NAMALWA (cell line): ENCODE results near the gene AGAP1.

ENCODE experiments used
- DNase-seq: peaks from one replicate; pipeline ENCODE4 v3.0.0-alpha.2; 2015; ENCODE audit warnings: low spot score

AGAP1 gene

GRCh38 chr2:235690082-235690808 lies 196.4 kb downstream of the AGAP1 start:
- DNase-seq: no peak

DNA sequence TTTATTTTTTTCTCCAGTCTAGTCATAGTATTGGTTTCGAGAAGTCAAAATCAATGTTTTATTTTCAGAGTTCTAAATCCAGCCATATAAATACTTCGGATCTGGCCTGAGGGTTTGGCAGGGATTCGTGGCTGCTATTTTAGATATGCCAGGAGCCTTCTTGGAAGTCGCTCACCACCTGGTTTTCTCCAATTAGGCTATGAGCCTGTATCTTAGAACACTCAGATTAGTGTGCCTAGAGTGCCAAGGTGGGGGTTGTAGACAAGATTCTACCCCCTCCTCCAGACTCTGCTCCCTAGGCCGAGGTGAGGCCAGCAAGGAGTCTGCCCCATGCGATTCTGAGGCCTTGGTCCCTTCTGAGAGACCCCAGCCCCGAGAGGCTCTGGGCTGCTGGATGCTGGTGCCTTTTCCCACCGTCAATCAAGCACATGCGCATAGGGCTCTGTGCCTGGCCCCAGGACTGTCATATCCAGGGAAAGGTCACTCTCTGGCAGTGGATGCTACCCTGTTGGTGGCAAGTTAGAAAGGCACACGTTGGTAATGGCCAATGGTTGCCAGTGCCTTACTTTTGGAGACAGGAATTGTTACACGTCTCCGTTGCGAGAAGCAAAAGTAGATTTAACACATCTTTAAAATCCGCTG lies 197.1 kb downstream of the AGAP1 start:
- no peak for DNase-seq

GRCh38 chr2:235692076-235692475 lies 198.2 kb downstream of the AGAP1 start:
- no peak for DNase-seq

DNA sequence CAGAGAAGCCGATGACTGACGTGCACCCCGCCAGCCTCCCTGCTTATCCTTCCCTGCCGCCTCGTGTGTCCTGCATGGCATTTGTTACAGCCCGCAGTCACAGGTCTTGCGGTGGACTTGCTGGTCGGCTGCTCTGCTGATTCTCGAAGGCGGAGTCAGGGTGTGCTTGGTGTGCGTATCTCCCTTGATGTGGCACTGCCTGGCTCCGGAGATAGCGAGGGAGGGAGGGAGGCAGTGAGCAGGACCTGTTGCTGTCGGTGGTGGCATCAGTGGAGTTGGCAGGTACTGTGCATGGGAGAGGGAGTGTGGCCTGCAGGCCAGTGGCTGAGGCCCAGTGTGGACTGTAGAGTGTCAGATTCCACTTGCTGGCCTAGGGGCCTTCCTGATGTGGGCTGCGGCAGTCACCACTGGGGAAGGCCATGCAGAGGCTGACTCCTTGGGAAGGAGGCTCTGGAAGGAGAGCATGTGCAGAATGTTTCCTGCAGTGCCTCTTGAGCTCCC lies 198.9 kb downstream of the AGAP1 start:
- no peak for DNase-seq

GRCh38 chr2:235693279-235693678 lies 199.4 kb downstream of the AGAP1 start:
- no peak for DNase-seq

DNA sequence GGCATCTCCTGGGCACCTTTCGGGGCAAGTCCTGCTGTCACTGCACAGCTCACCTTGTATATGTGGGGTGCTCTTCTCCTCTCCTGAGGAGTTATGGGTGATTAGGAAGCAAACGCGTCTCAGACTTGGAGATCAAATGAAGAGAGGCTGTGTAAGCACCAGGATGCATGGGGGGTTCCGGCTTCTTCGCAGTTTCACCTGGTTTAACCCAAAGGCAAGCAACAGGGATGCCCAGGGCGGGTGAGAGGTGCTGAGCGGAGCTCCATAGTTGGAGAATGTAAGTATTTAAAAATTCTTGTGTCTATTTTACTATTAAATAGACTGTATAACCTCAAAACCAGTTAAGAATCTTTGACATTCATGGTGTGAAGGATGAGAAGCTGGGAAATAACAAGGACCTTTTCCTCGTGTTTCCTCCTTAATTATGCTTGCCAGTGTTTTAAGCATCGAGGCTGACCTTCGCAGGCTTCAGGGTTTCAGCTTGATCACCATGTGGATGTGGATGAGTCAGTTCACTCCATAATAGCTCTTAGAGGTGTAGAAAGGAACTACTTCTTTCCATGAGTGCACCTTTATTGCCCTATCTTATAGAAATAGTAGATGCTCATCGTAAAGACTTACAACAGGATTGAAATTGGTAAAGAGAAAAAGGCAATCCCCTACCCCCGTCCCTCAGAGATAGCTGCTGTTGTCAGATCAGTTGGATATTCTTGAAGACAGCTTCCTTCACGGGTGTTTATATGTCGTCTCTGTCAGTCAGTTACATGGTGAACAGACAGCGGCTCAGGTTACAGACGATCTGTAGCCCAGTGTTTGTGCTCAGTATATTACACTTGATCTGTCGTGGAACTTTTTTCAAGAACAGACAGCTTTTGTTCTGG lies 201.1 kb downstream of the AGAP1 start:
- DNase-seq: no peak

DNA sequence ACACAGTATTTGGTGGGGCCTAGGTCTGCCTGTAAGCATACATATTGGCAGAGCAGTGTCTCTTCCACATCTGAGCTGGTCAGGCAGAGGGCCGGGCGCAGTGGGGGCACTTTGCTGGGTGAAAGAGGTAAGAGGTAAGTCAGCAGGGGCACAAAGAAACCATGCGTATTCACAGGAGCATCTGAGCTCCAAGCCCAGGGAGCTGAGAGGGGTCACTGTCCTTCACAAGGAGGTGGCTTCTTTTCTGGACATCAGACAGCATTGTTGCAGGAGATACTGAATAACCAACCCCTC lies 201.7 kb downstream of the AGAP1 start:
- no peak for DNase-seq

DNA sequence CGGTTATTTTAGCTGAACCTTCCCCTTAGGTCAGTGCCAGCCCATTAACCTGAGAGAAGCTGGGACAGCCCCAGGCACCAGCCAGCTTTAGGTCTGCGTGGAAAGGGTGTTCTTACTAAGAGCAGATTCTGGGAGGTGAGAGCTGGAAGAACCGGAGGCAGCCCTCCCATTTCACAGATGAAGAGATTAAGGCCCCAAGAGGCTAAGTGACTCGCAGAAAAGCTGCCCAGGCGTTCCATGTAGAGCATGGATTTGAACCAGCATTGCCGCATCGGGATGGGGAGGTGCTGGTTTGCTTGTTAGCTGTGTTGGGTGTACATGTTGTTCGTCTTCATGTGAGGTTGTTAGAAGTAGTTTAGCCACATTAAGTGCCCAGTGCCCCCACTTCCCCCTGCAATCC lies 203.2 kb downstream of the AGAP1 start:
- DNase-seq: no peak

- no peak for DNase-seq
Measured at GRCh38 chr2:235698028-235698427, 204.2 kb downstream of the AGAP1 start.

DNA sequence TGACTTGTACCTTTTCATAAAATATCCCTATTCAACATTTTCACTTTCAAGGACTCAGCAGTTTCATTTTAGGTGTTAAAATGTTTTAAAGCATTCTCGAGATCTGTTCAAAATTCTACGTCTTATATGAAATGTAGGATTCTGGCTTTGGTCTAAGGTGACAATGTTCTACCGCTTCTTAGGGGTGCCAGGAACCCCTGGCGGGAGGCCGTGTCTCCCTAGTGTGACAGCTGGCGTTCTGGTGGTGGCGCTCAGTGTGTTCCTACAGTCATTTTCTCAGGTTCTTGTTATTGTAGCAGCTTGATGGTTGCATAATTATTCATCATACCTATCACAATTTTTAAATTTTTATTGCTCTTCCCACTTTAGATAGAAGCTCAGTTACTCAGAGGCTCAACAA lies 204.6 kb downstream of the AGAP1 start:
- DNase-seq: no peak

GRCh38 chr2:235699576-235699975 lies 205.7 kb downstream of the AGAP1 start:
- DNase-seq: no peak

DNA sequence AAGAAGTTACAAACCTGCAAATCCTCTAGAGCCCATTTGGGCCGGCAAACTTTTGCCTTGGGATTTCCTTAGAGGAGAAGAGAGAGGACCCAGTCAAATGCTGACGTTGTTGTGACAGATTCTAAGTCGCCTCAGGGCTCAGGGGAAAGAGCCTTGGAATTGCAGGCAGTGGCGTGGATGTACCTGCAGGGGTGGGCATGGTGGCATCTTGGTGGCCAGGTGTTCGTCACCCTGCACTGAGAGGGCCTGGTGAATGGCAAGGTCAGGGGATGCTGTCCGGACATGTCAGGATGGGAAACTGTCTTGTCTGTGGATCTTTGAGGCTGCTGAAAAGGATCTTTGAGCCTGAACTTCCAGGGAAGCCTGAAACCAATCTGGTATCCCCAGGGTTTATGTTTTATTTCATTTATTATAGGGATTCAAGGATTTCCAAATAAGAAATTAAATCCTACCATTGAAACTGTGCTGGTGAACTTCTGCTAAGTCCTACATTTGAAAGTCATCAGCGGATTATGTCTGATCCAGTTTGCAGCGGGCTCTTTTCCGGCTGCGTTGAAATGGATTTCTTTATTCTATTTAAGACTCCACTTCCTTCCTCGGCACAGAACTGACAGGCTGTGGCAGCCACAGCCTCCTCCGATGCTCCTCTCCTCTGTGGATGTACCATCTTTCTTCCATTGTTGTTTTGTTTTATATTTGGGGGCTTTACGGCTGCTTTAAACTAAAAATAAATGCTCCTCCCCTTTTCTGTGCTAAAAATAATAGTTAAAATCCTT lies 207.6 kb downstream of the AGAP1 start:
- no peak for DNase-seq

DNA sequence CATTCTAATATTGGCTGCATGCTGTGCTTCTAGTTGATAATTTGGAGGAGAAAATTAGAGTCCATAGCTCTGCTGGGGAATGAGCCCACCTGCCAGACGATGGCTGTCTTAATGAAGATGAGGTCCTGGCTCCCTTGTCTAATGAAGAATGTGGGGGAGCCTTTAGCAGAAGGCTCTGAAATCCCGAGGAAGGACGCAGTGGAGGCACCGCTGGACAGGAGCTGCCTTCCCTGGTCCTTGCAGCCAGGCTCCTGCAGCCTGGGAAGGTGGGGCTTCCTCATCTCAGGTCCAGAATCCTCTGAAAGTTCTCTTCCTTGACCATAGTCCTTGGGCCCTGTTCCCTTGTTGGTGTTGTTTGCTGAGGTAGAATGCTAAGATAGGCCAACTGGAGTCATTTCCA lies 208.3 kb downstream of the AGAP1 start:
- DNase-seq: no peak

GRCh38 chr2:235703711-235704295 lies 210.0 kb downstream of the AGAP1 start:
- DNase-seq: no peak

DNA sequence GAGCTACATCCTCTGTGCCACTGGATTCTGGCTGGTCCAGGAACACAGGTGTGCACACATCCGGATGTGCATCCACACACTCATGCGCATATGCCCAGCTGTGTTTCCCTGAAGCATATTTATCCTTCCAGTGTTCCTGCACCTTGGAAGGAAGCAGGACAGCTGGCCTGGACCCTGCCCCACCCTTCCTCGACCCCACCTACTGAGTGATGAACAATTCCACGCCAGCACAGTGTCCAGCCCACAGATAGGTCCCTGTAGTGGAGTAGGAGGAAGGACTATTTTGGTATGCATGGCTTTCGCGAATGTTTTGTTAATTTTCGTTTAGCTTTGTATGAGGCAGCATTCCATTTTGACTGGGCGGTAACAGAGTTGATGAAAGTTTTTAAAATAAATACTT lies 211.5 kb downstream of the AGAP1 start:
- no peak for DNase-seq

DNA sequence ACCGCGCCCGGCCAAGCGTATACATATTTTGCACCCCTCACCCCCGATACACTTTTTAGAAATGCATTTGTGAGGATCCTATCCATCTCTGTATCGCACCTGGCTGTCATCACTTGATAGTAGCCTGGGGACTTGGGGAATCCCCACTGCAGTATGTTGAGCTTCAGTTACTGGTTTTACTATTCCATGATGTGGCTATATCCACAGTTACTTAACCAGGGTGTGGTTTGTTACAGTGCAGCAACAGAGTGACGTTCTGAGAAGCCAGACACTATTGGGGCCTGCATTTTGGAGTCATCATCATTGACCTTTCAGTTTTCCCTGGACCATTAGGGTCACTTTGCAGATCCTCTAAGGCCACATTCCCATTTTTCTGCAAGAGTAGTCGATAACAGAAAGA lies 212.7 kb downstream of the AGAP1 start:
- DNase-seq: no peak

DNA sequence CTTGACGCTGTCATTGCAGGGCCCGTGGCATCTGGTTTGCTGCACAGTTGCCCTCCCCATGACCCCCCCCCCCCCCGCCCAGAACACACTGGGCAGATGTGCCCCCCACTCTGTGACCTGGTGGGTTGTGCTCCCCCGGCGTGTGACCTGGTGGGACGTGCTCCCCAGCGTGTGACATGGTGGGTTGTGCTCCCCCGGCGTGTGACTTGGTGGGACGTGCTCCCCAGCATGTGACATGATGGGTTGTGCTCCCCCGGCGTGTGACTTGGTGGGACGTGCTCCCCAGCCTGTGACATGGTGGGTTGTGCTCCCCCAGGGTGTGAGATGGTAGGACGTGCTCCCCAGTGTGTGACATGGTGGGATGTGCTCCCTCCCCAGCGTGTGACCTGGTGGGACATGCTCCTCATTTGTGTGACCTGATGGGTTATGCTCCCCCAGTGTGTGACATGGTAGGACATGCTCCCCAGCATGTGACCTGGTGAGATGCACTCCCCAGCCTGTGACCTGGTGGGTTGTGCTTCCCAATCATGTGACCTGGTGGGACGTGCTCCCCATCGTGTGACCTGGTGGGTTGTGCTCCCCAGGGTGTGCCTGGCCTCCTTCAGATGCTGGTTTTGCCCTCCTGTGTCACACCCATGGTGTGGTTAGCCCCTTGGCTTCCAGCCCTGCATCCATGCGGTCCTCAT lies 213.7 kb downstream of the AGAP1 start:
- no peak for DNase-seq

DNA sequence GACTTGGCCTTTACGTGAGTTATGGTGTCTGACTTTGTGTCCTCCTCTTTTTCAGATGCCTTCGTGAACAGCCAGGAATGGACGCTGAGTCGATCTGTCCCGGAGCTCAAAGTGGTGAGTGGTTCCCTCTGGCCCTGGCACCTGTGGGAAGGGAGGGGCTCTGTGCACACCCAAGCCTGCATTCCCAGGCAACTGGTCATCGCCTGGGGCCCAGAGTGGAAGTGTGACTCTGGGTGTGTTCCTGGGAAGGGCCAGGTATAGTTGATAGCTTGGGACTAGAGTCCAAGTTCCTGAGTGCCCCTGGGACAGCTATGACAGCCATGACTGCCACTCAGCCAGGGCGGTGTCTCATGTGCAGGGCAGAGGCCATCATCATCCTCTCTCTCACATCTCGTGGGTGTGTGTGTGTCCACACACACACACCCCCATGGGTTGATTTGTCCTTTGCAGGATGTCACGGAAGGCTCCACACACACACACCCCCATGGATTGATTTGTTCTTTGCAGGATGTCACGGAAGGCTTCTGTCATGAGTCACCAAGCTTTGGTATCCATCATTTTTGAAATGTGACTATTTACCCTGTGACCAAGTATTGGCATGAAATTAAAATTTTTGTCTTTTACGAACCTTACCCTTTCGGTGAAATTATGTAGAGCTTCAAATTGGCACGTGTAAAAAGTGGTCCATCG lies 215.4 kb downstream of the AGAP1 start:
- no peak for DNase-seq

- DNase-seq: no peak
Measured at GRCh38 chr2:235709969-235710879, 216.4 kb downstream of the AGAP1 start.

GRCh38 chr2:235710933-235711332 lies 217.1 kb downstream of the AGAP1 start:
- DNase-seq: no peak
